ENCODE measurements around the gene CAMK4.
A peak's percentile ranks its signal among the peaks of the same experiment; 100 is the strongest.

The CAMK4 gene

GRCh38 chr5:111224561-111225345 lies 569 bp downstream of the CAMK4 start (continued):
- TF ChIP-seq ZNF280D (tag by site-specific recombination; IDR thresholded peaks at IDR 0.05) = no peak
- TF ChIP-seq PRDM1 (tag by site-specific recombination; IDR thresholded peaks at IDR 0.05) = peak; percentile 35; the same call in 1 of the 2 replicates
- TF ChIP-seq ZIC2 (tag by site-specific recombination; IDR thresholded peaks at IDR 0.05) = peak; percentile 9; the same call in 1 of the 2 replicates
- TF ChIP-seq ZNF324 (tag by site-specific recombination; IDR thresholded peaks at IDR 0.05) = no peak
- no peak for TF ChIP-seq ZNF248 (tag by site-specific recombination; IDR thresholded peaks at IDR 0.05)
- TF ChIP-seq ZNF354C (tag by site-specific recombination; IDR thresholded peaks at IDR 0.05; ENCODE audit: borderline replicate concordance, low read depth) = no peak
- TF ChIP-seq ZBTB26 (tag by site-specific recombination; optimal IDR thresholded peaks at IDR 0.05) = peak; percentile 55
- TF ChIP-seq SP3 (tag by site-specific recombination; IDR thresholded peaks at IDR 0.05) = no peak
- TF ChIP-seq AEBP2 (tag by site-specific recombination; IDR thresholded peaks at IDR 0.05; ENCODE audit: borderline replicate concordance) = no peak
- TF ChIP-seq ZNF2 (tag by site-specific recombination; IDR thresholded peaks at IDR 0.05) = 0 out of 2 replicates have a peak, but pooled peaks have one; percentile 33
- peak; percentile 16; the same call in 1 of the 2 replicates for TF ChIP-seq PRDM4 (tag by site-specific recombination; IDR thresholded peaks at IDR 0.05)
- TF ChIP-seq ZBTB6 (tag by site-specific recombination; IDR thresholded peaks at IDR 0.05) = no peak
- TF ChIP-seq KLF1 (tag by site-specific recombination; IDR thresholded peaks at IDR 0.05) = no peak
- TF ChIP-seq KLF16 (tag by site-specific recombination; IDR thresholded peaks at IDR 0.05) = no peak
- TF ChIP-seq ZNF174 (tag by site-specific recombination; IDR thresholded peaks at IDR 0.05) = no peak
- TF ChIP-seq SALL2 (tag by site-specific recombination; IDR thresholded peaks at IDR 0.05; ENCODE audit: borderline replicate concordance) = no peak
- no peak for TF ChIP-seq ZNF24 (tag by site-specific recombination; IDR thresholded peaks at IDR 0.05)
- no peak for TF ChIP-seq ZNF521 (tag by site-specific recombination; IDR thresholded peaks at IDR 0.05)
- TF ChIP-seq ZNF184 (tag by site-specific recombination; IDR thresholded peaks at IDR 0.05) = no peak
- TF ChIP-seq GLI4 (tag by site-specific recombination; IDR thresholded peaks at IDR 0.05) = no peak
- TF ChIP-seq ZNF18 (tag by site-specific recombination; IDR thresholded peaks at IDR 0.05) = no peak
- no peak for TF ChIP-seq MZF1 (tag by site-specific recombination; IDR thresholded peaks at IDR 0.05; ENCODE audit: borderline replicate concordance)
- TF ChIP-seq KLF10 (tag by site-specific recombination; IDR thresholded peaks at IDR 0.05) = no peak
- no peak for TF ChIP-seq ZNF311 (tag by site-specific recombination; IDR thresholded peaks at IDR 0.05; ENCODE audit: borderline replicate concordance)
- TF ChIP-seq ZNF830 (tag by site-specific recombination; IDR thresholded peaks at IDR 0.05; ENCODE audit: low read depth) = no peak
- no peak for TF ChIP-seq ZNF175 (tag by site-specific recombination; IDR thresholded peaks at IDR 0.05)

All from HEK293 (cell line).